HUES64 (cell line): Measurements from ENCODE around the gene CDV3. TPM values are rescaled to one million over a fixed set of nuclear protein-coding genes. Genes with fewer than 3 reads are reported as not detected.
"Not testable (repeated sequence)": the region's sequence is repeated elsewhere in the genome, so short reads cannot be mapped to it uniquely, and the experiment has no call there.

Experiments
- H3K27ac ChIP-seq: 2 replicates; pipeline ENCODE4 v1.7.0; 2013; ENCODE audit warnings: low read depth, low read length, inconsistent platforms
- H3K27me3 ChIP-seq: 2 replicates; pipeline ENCODE4 v1.6.1; 2013; ENCODE audit warnings: mild to moderate bottlenecking, low read length; ENCODE audit not compliant: insufficient read depth
- H3K36me3 ChIP-seq: 2 replicates; pipeline ENCODE4 v1.6.1; 2013; ENCODE audit warnings: mild to moderate bottlenecking, low read length; ENCODE audit not compliant: insufficient read depth
- H3K4me1 ChIP-seq: 2 replicates; pipeline ENCODE4 v1.6.1; 2013; ENCODE audit warnings: mild to moderate bottlenecking, low read length, moderate library complexity; ENCODE audit not compliant: insufficient read depth
- H3K4me3 ChIP-seq: 2 replicates; pipeline ENCODE4 v1.5.1; 2013; ENCODE audit warnings: mild to moderate bottlenecking, low read length, moderate library complexity
- H3K9ac ChIP-seq: 2 replicates; pipeline ENCODE4 v1.6.1; 2013; ENCODE audit warnings: mild to moderate bottlenecking, low read depth, low read length
- H3K9me3 ChIP-seq: 2 replicates; pipeline ENCODE4 v1.6.1; 2013; ENCODE audit warnings: low read depth, low read length; ENCODE audit not compliant: insufficient read depth
- WGBS: fragments of 150-250, 120-280 bp; methylation state at CpG from one replicate; pipeline ENCODE4 v1.1.7; 2013; ENCODE audit warnings: missing lambda C conversion rate; 5-methylcytosine and 5-hydroxymethylcytosine counted together
- polyA plus RNA-seq, 2 experiments: library from polyadenylated mRNA; stranded (reverse); fragments of 50-300 nt; gene quantifications; one replicate each; pipeline ENCODE4 v1.2.3, GENCODE V29; 2013

CDV3 gene
- polyA plus RNA-seq (2013, experiment 1 of 2), result 104 TPM
- 114 TPM for polyA plus RNA-seq (2013, experiment 2 of 2)

DNA sequence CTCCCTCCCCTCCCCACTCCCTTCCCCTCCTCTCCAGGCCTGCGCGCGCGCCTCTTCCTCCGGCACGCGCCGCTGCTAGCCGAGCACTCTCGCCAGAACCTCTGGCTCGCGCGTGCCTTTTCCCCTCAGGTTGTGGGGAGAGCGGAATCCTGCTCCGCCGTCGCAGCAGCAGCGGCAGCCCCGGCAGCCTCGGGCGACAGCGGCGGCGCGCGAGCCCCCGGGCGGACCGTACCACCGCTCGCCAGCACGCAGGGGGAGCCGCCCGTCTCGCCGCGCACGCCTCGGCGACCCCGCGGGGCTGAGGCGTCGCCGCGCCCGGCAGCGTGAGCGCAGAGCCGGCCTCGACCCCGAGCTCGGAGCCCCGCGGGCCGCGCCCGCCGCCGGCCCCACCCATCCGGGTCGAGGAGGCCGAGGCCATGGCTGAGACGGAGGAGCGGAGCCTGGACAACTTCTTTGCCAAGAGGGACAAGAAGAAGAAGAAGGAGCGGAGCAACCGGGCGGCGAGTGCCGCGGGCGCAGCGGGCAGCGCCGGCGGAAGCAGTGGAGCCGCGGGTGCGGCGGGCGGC, at the start of gene CDV3:
CDV3 (plus strand) TSS at position 58 of the 566 bp plus-strand sequence; CDS start at position 417, 359 bp downstream.
- peak within 1 kb of the TSS; percentile 69 for H3K4me3 ChIP-seq
- H3K4me1 ChIP-seq, result peaks cover 33% of the 10 kb centered on the region
- peak within 1 kb of the TSS; percentile 89 for H3K27ac ChIP-seq
- H3K9me3 ChIP-seq, result no peaks in the 10 kb centered on the region
- WGBS, result under 1% methylated on average over 81 of the region's 81 CpGs
- H3K36me3 ChIP-seq, result peaks cover 36% of the 10 kb centered on the region
- peak within 1 kb of the TSS; percentile 93 for H3K9ac ChIP-seq
- H3K27me3 ChIP-seq, result no peaks in the 10 kb centered on the region

GRCh38 chr3:133523758-133524157, 49.7 kb upstream of the CDV3 start:
- H3K4me3 ChIP-seq, H3K27me3 ChIP-seq, H3K27ac ChIP-seq, H3K4me1 ChIP-seq, H3K9me3 ChIP-seq, H3K9ac ChIP-seq, H3K36me3 ChIP-seq: not testable (repeated sequence)
- WGBS, result 100% methylated on average over 3 of the region's 3 CpGs

DNA sequence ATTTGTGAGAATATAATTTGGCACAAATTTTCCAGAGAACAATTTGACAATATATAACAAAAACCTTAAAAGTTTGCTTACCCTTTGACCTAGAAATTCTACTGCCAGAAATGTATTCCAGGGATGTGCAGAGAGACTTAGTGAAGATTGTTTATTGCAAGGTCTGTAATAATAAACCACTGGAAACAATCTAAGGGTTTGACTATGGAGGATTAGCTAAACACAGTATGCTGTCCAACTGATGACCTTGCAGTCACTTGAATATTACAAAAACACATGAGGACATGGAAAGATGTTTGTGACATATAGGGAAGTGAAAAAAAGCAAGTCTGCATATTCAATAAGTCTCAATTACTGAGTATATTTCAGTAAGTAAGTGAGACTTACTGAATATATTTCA, 48.1 kb upstream of the CDV3 start:
- Histone ChIP-seq H3K27ac (no peak overlapping the region), H3K9ac (no peak overlapping the region), H3K4me1 (no peaks in the 10 kb centered on the region), H3K9me3 (peaks cover 5% of the 10 kb centered on the region; the same call in 1 of the 2 replicates), H3K27me3 (no peaks in the 10 kb centered on the region), H3K36me3 (no peaks in the 10 kb centered on the region), H3K4me3 (no peak overlapping the region)

DNA sequence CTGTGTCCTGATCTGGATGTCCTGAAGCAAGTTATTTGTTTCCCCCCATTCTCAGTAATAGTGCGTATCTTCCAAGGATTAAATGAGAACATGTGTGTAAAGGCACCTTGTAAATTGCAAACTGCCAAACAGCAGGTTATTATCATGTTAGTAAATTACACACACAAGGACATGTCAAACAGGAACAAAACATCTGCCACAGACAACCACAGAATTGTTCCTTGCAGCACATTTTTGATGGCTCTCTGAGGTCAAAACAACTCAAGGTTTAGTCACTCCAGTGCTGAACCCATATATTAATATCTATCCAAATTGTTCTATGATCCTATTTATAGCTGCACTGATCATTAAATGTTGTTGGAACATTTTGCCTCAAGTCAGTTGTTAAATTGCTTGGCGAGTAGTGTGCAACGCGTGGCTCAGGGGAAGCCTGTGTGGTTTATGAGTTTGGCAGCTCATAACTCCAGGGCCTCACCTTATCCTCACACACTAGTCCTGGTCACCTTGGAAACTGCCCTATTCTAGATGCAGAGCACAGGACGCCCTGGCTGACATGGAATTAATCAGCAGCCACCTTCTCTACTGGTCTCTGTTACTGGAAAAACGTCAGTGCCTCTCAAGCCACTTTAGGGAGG, 46.3 kb upstream of the CDV3 start:
- Histone ChIP-seq H3K27me3 (no peaks in the 10 kb centered on the region), H3K4me1 (no peaks in the 10 kb centered on the region), H3K36me3 (no peaks in the 10 kb centered on the region), H3K9ac (no peak overlapping the region), H3K27ac (no peak overlapping the region), H3K4me3 (no peak overlapping the region), H3K9me3 (peaks cover 5% of the 10 kb centered on the region; the same call in 1 of the 2 replicates)
- 91% methylated on average over 5 of the region's 6 CpGs for WGBS

DNA sequence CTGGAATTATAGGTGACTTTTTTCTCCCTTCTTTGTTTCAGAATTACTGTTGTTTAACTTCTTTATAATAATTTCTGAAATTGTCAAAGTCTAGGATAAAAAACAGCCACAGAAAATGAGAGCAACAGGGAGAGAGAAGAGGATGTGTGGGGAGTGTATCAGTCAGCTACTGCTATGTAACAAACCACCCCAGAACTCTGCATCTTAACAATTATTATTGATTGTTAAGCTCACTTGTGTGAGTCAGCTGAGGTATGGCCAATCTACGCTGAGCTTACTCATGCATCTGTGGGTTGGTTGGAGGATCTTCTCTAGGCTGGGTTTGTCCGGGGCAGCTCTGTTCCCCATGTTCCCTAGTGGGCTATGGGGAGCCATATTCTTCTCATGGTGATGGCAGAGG, 43.7 kb upstream of the CDV3 start:
- Histone ChIP-seq H3K4me3 (no peak overlapping the region), H3K9me3 (peaks cover 5% of the 10 kb centered on the region; the same call in 1 of the 2 replicates)
- 91% methylated on average over 2 of the region's 2 CpGs for WGBS

DNA sequence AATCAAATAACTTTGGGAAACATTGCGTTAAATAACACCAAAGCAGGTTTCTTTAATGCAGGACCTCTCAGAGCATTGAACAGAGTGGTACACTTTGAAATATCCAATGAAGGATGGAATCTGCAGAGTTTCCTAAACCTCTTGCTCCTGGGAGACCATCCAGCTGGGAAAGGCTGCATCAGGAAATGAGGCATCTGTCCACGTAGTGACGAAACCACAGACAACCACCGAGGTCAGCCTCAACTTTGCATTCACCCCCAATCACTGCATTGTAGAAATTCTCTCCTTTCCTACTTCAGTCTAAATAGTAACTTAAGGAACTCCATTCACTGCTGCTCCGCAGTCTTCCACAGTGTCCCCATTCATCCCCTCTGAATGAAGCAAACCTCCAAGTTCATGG, 41.5 kb upstream of the CDV3 start:
- Histone ChIP-seq H3K9ac (no peak overlapping the region), H3K9me3 (peaks cover 5% of the 10 kb centered on the region; the same call in 1 of the 2 replicates), H3K27me3 (no peaks in the 10 kb centered on the region), H3K27ac (no peak overlapping the region), H3K36me3 (no peaks in the 10 kb centered on the region), H3K4me3 (no peak overlapping the region), H3K4me1 (no peaks in the 10 kb centered on the region)
- 91% methylated on average over 5 of the region's 5 CpGs for WGBS

More for the DNA sequence above, 43.7 kb upstream of the CDV3 start:
- Histone ChIP-seq H3K9ac (no peak overlapping the region), H3K27ac (no peak overlapping the region), H3K4me1 (no peaks in the 10 kb centered on the region), H3K36me3 (no peaks in the 10 kb centered on the region), H3K27me3 (no peaks in the 10 kb centered on the region)

DNA sequence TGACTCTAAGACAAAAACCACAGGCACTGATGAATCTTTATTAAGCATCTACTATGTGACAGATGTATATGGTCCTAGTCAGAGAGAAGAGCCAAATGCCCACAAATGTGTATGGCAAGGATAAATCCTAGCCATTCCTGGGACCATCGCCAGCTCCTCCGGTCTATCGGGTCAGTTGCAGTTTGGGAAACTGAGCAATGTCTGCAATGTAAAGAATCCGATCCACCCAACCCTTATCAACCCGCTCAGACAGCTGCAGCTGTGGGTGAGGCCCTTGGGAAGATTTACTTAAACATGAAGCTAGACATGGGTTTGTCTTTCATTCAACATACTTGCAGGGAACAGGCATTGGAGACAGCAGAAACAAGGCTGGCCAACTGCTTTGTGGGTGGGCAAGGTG, 40.5 kb upstream of the CDV3 start:
- H3K9ac ChIP-seq, result no peak overlapping the region
- WGBS, result 93% methylated on average over 5 of the region's 5 CpGs
- no peaks in the 10 kb centered on the region for H3K4me1 ChIP-seq
- no peak overlapping the region for H3K4me3 ChIP-seq
- H3K9me3 ChIP-seq, result peaks cover 5% of the 10 kb centered on the region; the same call in 1 of the 2 replicates
- H3K36me3 ChIP-seq, result no peaks in the 10 kb centered on the region
- no peak overlapping the region for H3K27ac ChIP-seq
- H3K27me3 ChIP-seq, result no peaks in the 10 kb centered on the region

- H3K4me1 ChIP-seq, result no peaks in the 10 kb centered on the region
- H3K27me3 ChIP-seq, result no peaks in the 10 kb centered on the region
- 95% methylated on average over 1 of the region's 1 CpG for WGBS
- H3K9me3 ChIP-seq, result no peaks in the 10 kb centered on the region
- H3K4me3 ChIP-seq, result no peak overlapping the region
- no peaks in the 10 kb centered on the region for H3K36me3 ChIP-seq
- no peak overlapping the region for H3K9ac ChIP-seq
- H3K27ac ChIP-seq, result no peak overlapping the region
These were observed 37.3 kb upstream of the CDV3 start for GRCh38 chr3:133535971-133536881.

- not testable (repeated sequence) for H3K27me3 ChIP-seq, H3K4me1 ChIP-seq, H3K4me3 ChIP-seq, H3K9me3 ChIP-seq, H3K36me3 ChIP-seq, H3K27ac ChIP-seq, H3K9ac ChIP-seq
- WGBS, result 95% methylated on average over 11 of the region's 11 CpGs
These were observed 36.4 kb upstream of the CDV3 start for GRCh38 chr3:133537131-133537530.

DNA sequence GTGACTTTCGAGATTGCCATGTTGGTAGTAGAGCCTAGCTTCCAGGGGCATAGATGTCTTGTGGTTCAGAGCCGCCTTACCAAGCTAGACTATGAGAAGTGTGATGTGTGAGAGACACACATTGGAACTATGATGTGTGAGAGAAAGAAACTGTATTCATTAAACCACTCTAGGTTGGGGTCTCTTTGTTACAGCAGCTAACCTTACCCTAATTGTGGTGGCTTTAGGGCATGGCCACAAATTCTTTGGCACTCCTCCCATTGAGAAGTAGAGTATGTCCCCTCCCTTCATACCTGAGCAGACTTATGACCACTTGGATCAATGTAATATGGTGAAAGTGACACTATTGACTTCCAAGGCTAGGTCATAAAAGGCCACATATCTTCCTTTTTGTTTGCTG, 35.3 kb upstream of the CDV3 start:
- 97% methylated on average over 2 of the region's 2 CpGs for WGBS
- H3K27ac ChIP-seq, result no peak overlapping the region
- H3K9me3 ChIP-seq, result no peaks in the 10 kb centered on the region
- no peaks in the 10 kb centered on the region for H3K27me3 ChIP-seq
- no peaks in the 10 kb centered on the region for H3K36me3 ChIP-seq
- H3K4me3 ChIP-seq, result no peak overlapping the region
- H3K9ac ChIP-seq, result no peak overlapping the region
- H3K4me1 ChIP-seq, result no peaks in the 10 kb centered on the region
